Hepatocyte (in vitro differentiated cells): ENCODE measurements around the gene STX1B. TPM values are rescaled to one million over a fixed set of nuclear protein-coding genes. Genes with fewer than 3 reads are reported as not detected.
A peak's percentile ranks its signal among the peaks of the same experiment; 100 is the strongest.

Experiments used
- DNase-seq: peaks from one replicate; pipeline ENCODE4 v3.0.0-alpha.2; 2016; ENCODE audit warnings: low spot score
- H2AFZ ChIP-seq: fragments of 200-600 bp; sonication (generic); 2 replicates; pipeline ENCODE4 v1.6.0; 2016; ENCODE audit warnings: antibody characterized with exemption, mild to moderate bottlenecking
- H3K27ac ChIP-seq: fragments of 200-600 bp; sonication (generic); 2 replicates; pipeline ENCODE4 v1.5.1; 2016; ENCODE audit warnings: mild to moderate bottlenecking
- H3K27me3 ChIP-seq: fragments of 200-600 bp; sonication (generic); 2 replicates; pipeline ENCODE4 v1.6.1; 2016
- H3K36me3 ChIP-seq: fragments of 200-600 bp; sonication (generic); replicated peaks from 2 replicates; pipeline ENCODE4 v1.5.1; 2016; ENCODE audit warnings: low read depth; ENCODE audit not compliant: insufficient read depth
- H3K4me1 ChIP-seq: fragments of 200-600 bp; sonication (generic); 2 replicates; pipeline ENCODE4 v1.5.1; 2016; ENCODE audit warnings: mild to moderate bottlenecking, moderate library complexity; ENCODE audit not compliant: insufficient read depth
- H3K4me2 ChIP-seq: fragments of 200-600 bp; sonication (generic); 2 replicates; pipeline ENCODE4 v1.6.0; 2016
- H3K4me3 ChIP-seq: fragments of 200-600 bp; sonication (generic); 2 replicates; pipeline ENCODE4 v1.5.1; 2016; ENCODE audit warnings: mild to moderate bottlenecking
- H3K79me2 ChIP-seq: fragments of 200-600 bp; sonication (generic); 2 replicates; pipeline ENCODE4 v1.6.0; 2017; ENCODE audit warnings: mild to moderate bottlenecking
- H3K9me2 ChIP-seq: fragments of 200-600 bp; sonication (generic); replicated peaks from 2 replicates; pipeline ENCODE4 v1.6.0; 2017; ENCODE audit warnings: mild to moderate bottlenecking; ENCODE audit not compliant: insufficient read depth
- H3K9me3 ChIP-seq: fragments of 200-600 bp; sonication (generic); 2 replicates; pipeline ENCODE4 v1.5.1; 2016; ENCODE audit warnings: low read depth, mild to moderate bottlenecking
- H4K20me1 ChIP-seq: fragments of 200-600 bp; sonication (generic); 2 replicates; pipeline ENCODE4 v1.6.0; 2016; ENCODE audit warnings: mild to moderate bottlenecking; ENCODE audit not compliant: insufficient read depth, poor library complexity, severe bottlenecking
- EZH2 ChIP-seq: fragments of 200-600 bp; sonication (generic); IDR thresholded peaks from 2 replicates; pipeline ENCODE4 v1.6.1; 2016; ENCODE audit warnings: antibody characterized with exemption, mild to moderate bottlenecking, borderline replicate concordance
- EZH2phosphoT487 ChIP-seq: fragments of 200-600 bp; sonication (generic); IDR thresholded peaks from one replicate; pipeline ENCODE4 v1.6.1; 2018; ENCODE audit warnings: antibody characterized with exemption, mild to moderate bottlenecking, low read depth, moderate library complexity; ENCODE audit not compliant: unreplicated experiment, severe bottlenecking
- WGBS: methylation state at CpG from one replicate; pipeline ENCODE4 v1.1.6; 2016; ENCODE audit warnings: low lambda C conversion rate; ENCODE audit errors: missing lambda C conversion rate; 5-methylcytosine and 5-hydroxymethylcytosine counted together
- polyA plus RNA-seq: library from polyadenylated mRNA; unstranded; fragments of >200 nt; fragmentation: Nextera tagmentation; extraction: Ambion mirVana; gene quantifications from 2 replicates; pipeline ENCODE4 v1.2.1, GENCODE V29; 2016
- total RNA-seq: library from RNA; depleted of rRNA; stranded (reverse); fragments of >200 nt; gene quantifications from 2 replicates; pipeline ENCODE4 v1.2.3, GENCODE V29; 2014
- TF ChIP-seq, protein P1 (sequence below): fragments of 200-600 bp; sonication (generic); IDR thresholded peaks from 2 replicates; pipeline ENCODE4 v1.5.1; 2016; ENCODE audit warnings: antibody characterized with exemption, mild to moderate bottlenecking; ENCODE audit not compliant: poor library complexity

STX1B gene
- total and polyA plus RNA-seq, 2 experiments from 2014 or later: 0.87 to 2.7 TPM

GRCh38 chr16:31001507-31002249 is 8.8 kb downstream of the STX1B start:
- Histone ChIP-seq H3K27me3 (no peaks in the 10 kb centered on the region), H2AFZ (no peak overlapping the region), H3K27ac (no peak overlapping the region), H3K9me2 (no peaks in the 10 kb centered on the region), H3K4me1 (peaks cover 20% of the 10 kb centered on the region), H3K36me3 (no peaks in the 10 kb centered on the region), H3K79me2 (no peaks in the 10 kb centered on the region), H3K9me3 (no peaks in the 10 kb centered on the region), H4K20me1 (no peaks in the 10 kb centered on the region), H3K4me3 (no peak overlapping the region), H3K4me2 (no peak overlapping the region)
- no peak for DNase-seq
- TF ChIP-seq, protein P1, sequence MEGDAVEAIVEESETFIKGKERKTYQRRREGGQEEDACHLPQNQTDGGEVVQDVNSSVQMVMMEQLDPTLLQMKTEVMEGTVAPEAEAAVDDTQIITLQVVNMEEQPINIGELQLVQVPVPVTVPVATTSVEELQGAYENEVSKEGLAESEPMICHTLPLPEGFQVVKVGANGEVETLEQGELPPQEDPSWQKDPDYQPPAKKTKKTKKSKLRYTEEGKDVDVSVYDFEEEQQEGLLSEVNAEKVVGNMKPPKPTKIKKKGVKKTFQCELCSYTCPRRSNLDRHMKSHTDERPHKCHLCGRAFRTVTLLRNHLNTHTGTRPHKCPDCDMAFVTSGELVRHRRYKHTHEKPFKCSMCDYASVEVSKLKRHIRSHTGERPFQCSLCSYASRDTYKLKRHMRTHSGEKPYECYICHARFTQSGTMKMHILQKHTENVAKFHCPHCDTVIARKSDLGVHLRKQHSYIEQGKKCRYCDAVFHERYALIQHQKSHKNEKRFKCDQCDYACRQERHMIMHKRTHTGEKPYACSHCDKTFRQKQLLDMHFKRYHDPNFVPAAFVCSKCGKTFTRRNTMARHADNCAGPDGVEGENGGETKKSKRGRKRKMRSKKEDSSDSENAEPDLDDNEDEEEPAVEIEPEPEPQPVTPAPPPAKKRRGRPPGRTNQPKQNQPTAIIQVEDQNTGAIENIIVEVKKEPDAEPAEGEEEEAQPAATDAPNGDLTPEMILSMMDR: no peak
- TF ChIP-seq EZH2phosphoT487: no peak
- TF ChIP-seq EZH2: no peak
- WGBS: 82% methylated on average over 9 of the region's 16 CpGs

DNA sequence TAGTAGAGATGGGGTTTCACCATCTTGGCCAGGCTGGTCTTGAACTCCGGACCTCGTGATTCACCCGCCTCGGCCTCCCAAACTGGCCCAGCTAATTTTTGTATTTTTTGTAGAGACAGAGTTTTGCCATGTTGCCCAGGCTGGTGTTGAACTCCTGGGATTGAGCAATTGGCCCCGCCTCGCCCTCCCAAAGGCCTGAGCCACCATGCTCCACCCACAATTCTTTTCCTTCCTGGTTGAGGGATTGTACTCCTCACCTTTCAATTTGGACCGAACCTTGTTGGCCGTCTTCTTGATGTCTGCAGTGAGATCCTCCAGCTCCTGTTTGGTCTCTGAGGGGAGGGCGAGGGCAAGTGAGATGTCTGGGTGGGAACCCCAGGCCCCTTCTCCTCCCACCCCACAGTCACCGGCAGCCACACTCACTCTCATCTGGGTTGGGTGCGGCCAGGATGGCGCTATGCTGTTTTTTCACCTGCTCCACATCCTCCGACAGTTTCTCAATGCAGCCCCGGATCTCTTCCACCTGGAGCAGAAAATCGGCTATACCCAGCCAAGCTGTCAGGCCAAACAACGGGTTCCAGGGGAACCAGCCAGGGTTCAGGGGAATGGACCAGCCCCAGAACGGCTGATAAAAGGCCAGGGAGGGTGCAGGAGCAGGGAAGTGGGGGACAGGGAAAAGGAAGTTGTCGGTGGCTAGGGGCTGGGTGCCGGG is 9.6 kb downstream of the STX1B start:
- Histone ChIP-seq H3K36me3 (no peaks in the 10 kb centered on the region), H2AFZ (no peak overlapping the region), H3K79me2 (no peaks in the 10 kb centered on the region), H3K9me2 (no peaks in the 10 kb centered on the region), H3K27ac (no peak overlapping the region), H3K9me3 (no peaks in the 10 kb centered on the region), H3K4me3 (no peak overlapping the region), H4K20me1 (no peaks in the 10 kb centered on the region), H3K4me1 (peaks cover 26% of the 10 kb centered on the region), H3K27me3 (peaks cover under 1% of the 10 kb centered on the region), H3K4me2 (no peak overlapping the region)
- 97% methylated on average over 19 of the region's 19 CpGs for WGBS
- DNase-seq: no peak
- TF ChIP-seq, protein P1: no peak
- TF ChIP-seq EZH2phosphoT487 (no peak), EZH2 (no peak)

DNA sequence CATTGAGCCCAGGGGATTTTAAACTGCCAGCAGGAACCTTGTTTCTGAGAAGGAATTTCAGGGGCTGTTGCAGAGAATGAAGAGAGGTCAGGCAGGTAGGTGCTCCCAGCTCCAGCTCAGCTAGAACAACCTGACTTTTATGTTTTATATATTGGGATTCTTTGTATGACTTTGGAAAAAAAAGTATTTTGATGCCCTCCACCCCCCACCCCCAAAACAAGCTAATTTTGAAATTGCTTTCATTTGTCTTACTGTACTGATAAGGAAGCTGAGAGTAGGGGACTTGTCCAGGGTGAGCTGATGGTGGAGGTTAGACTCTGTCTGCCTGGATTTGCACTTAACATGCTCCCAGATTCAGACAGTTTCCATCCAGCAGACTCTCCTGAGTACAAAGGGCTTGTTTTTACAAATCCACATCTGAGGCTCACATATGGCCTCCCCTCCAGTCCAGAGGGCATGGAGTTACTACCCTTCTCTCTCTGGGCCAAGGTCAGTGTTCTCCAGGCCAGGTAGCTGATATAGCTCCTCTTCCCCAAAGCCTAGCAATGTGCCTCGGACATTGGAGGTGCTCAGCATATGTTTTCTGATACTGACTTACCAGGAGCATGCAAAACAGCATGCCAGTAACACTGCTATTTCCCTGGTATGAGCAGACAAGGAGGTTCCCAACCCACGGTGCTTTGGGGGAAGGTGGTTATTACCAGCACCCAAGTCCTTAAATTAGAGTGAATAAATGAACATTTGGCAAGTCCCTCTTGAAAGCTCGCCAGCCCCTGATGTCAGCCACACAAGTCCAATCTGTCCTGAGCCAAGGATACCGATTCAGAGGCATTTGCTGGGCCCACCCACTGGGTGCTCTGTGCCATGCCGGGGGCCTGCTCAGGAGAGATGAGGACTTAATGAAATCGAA is 11.3 kb downstream of the STX1B start:
- no peaks in the 10 kb centered on the region for H4K20me1 ChIP-seq
- H3K4me3 ChIP-seq: no peak overlapping the region
- H3K79me2 ChIP-seq: no peaks in the 10 kb centered on the region
- no peak for DNase-seq
- TF ChIP-seq, protein P1: no peak
- no peak for TF ChIP-seq EZH2phosphoT487
- no peak for TF ChIP-seq EZH2
- peaks cover 4% of the 10 kb centered on the region for H3K27me3 ChIP-seq
- no peak overlapping the region for H3K4me2 ChIP-seq
- H3K9me2 ChIP-seq: no peaks in the 10 kb centered on the region
- no peaks in the 10 kb centered on the region for H3K36me3 ChIP-seq
- H2AFZ ChIP-seq: no peak overlapping the region
- peaks cover 26% of the 10 kb centered on the region for H3K4me1 ChIP-seq
- WGBS: 81% methylated on average over 6 of the region's 6 CpGs
- no peaks in the 10 kb centered on the region for H3K9me3 ChIP-seq
- peak overlapping the region; percentile 81 for H3K27ac ChIP-seq
